GM18511 (cell line): ENCODE results near the gene MIS18A.

Source experiments
- ATAC-seq: cut with Tn5 transposase; IDR thresholded peaks from one replicate; pipeline ENCODE4 v1.9.1; 2021; ENCODE audit warnings: mild to moderate bottlenecking, moderate library complexity; ENCODE audit not compliant: unreplicated experiment

The MIS18A gene

DNA sequence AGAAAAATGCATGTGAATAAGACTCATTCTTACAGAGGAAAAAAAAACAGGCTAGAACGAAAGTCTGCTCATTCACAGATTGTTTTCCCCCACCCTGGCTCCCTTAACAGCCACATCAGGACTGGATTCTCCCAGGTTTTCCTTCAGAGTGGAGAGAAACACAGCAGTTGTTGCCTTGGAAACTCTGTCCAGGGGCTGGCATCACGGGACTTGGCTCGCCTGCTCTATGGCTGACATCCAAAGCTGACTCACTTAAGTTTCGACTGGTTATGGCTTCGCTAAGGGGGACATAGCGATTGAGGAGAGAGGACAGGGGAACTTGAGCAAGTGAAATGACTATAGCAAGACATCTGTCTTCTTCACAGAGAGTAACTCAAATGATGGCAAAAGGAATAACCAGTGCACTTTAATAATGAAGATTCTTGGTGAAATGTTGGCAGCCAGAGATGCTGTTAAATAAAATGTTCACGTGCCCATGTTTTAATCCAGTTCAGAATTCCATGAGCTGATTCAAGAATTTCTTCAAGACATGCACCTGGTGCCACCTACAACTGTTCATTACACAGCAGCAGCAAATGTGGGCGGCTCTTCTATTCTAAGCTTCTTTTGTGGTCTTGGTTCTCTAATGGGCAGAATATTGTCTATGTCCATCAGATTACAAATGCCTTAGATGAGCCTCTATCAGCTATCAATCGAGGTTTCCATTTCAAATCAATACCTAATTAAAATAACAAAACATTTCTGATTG lies 21.8 kb downstream of the MIS18A start:
- ATAC-seq = no peak

DNA sequence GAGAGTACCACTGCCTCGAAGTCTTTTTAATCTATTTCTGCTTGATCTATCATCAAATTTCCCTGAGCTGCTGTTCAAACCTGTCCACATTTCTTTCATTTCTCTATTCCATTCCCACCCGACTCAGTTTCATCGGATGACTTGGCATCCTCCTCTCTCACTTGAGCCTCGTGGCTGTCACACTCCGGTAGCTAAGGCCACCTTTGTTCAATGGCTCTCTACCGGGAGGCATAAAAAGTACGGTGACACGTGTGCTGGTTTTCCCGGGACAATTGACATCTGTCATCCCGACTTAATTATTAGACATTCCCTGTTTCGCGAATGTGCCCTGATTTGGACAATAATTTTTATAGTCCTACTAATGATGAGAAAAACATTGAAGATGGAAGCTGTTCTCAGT lies 22.6 kb downstream of the MIS18A start:
- no peak for ATAC-seq

DNA sequence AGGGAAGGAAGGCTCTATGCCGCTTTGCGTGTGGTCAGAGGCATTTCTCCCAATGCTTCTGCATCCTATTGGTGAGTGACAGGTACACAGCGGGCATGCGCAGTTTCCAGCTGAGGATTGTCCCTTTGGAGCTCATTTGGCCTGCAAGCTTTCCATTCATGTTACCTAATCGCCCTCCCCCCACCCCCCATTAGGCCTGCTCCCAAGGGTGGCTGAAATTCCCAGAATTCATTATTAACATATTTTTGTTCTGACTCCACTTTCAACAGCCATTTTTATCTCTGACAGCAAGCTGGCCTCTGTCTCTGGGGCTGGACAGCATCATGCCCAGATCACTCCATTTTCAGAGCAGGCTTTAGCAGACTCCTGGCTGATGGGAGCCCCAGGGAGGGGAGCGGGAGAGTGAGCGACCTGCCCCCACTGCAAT lies 25.6 kb downstream of the MIS18A start:
- no peak for ATAC-seq

DNA sequence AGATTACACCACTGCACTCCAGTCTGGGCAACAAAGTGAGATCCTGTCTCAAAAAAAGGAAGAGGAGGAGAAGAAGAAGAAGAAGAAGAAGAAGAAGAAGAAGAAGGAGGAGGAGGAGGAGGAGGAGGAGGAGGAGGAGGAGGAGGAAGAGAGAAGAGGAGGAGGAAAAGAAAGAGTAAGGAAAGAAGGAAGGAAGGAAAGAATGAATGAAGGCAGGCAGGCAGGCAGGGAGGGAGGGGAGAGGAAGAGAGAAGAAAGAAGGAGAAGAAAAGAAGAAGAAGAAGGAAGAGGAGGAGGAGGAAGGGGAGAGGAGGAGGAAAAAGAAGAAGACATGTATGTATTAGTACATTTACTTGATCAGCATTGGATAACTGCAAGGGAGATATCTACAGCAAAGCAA lies 26.7 kb downstream of the MIS18A start:
- no peak for ATAC-seq

DNA sequence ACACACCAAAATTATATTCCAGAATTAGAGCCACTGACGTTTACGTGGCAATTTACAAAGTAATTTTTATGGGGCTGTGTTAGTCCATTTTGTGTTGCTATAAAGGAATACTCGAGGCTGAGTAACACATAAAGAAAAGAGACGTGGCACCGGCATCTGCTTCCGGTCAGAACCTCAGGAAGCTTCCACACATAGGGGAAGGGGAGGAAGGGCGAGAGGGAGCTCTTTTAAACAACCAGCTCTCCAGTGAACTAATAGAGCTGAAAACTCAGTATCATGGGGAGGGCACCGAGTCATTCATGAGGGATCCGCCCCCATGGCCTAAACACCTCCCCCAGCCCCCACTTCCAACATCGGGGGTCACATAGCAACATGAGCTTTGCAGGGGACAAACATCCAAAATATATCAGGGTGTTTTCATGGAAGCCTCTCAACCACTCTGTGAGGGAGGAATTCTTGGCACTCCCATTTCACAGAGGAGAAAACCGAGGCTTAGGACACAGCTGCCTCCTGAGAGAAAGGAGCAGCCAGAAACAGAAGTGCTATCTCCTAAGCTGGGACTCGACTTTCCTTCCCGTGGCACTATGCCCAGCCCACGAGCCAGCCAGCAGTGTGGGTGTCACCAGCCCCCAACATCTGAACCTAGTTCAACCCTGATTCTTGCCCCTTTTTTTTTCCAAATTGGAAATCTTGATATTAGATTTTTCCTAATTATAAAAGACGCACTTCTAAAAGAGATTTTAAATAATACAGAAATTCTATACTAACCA lies 29.2 kb downstream of the MIS18A start:
- no peak for ATAC-seq

DNA sequence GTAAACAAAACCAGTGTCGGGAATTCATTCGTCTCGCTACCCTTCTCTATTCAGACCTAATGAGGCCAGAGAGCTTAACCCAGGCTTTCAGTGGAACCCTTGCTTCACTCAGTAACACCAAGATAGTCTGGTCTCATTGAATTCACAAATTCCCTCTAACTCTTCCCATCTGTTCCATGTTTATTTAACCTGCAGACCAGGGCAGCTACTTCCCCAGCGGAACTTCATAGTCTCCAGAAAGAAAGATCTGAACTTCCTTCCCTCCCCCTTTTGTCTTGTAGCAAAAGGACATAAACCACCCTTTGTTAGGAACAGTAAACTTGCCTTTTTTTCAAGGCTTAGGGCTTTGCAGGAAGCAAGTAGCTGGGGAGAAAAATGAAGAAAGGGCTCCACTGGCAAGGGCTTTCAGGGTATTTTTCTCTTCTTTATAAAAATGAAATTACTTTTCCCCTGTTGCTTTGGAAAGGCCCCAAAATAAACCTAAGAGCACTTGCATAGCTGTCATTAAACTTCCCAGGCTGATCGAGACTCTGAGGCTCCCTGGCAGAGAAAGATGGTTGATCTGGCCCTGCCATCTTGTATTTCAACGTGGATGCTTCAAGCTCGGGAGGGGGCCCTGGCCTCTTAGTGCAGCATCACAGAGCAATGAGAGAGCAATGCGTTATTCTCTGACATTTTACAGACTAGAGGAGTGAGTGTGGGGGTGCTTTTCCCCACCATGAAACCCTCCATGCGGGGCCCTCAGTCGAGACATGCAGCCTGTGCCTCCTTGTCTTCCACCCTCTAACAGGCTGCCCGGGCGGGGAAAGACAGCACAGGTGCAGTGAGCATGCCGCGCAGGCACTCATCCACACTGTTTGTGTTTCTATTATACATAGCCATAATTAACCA lies 30.0 kb downstream of the MIS18A start:
- ATAC-seq = no peak

DNA sequence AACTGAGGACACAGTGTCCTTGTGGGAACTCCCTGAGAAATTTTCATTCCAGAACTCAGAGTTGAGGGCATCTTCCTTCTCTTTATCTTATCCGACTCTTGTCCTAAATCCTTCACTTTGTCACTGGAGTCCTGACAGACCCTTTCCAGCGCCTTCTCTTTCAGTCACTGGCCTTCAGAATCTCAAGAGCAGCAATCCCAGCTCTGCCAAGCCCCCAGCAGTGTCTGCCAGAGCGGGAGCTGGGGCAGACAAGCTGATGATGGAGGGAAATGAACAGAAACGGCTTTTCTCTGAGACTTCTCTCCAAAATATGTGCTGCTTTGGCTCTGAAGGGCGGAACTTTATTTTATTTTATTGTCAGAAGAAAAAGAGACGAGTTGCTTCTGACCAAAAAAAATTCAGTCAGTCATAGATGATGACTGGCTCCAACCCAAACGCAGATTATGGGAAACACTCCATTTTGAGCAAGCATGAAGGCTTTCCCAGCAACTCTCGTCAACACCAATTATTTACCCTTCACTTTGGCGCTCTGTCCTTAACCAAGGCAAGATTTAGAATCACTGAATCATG lies 32.2 kb downstream of the MIS18A start:
- ATAC-seq = no peak

DNA sequence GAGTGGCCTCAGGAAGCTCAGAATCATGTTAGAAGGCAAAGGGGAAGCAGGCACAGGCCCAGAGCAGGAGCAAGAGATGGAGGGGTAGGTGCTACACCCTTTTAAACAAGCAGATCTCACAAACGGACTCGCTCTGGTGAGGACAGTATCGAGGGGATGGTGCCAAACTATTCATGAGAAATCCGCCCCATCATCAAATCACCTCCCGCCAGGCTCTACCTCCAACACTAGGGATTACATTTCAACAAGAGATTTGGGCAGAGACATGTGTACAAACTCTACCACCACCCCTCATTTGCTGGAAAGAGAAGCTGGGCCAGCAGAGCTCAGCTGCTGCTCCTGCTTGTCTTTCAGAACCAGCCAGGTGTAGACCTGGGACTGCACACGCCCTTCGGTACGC lies 32.9 kb downstream of the MIS18A start:
- ATAC-seq = no peak

DNA sequence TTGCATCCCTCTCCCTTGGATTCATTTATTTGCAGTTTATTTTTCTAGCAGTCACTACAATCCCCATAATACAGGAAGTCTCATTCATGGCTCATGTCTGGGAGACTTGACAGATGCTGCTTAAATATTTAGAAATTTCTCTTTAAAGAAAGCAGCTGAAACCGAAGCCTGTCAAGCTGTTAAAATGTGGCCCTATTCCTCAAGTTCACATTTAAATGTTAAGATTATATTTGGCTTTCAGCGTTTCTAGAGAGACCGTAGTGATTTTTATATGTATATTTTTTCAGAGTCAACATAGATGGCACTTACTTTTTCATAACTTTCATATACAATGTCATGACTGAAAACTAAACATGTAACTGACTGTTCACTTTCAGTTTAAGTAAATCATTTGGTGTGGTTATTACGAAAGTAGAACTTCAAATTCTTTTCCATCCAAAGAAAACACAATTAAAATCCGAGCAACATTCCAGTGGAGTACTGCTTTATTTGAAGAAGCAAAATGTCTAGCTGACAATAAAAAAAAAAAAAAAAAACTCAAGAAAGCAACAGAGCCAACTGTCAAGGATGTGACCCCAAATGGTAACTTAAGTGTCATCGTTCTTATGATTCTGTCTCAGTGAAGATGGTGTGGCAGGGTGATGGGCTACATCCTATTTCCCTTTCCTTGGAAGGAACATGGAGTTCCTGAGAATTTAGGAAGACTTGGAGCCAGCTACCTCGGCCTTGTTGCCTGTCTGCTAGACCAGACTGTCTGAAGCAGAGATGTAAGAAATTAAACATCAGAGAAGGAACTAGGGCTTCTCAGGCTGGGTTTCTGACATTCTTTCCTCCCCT lies 37.8 kb downstream of the MIS18A start:
- ATAC-seq = no peak

DNA sequence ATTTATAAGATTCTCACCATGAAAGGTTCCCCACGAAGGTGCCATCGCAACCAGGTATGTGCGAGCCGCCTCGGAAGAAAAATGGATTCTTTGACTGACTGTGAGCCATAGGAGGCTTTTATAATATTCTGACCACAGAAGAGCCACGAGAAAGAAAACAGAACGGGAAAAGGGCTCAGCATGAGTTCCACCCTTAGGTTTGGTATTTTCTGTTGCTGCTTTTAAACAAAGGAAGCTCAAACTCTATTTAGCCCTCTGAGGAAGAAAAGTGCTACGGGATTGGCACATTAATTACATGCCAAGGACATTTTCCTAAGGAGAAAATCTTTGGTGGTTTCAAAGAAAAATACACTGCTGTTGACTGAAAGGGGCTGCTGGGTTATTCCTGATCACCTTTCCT lies 39.3 kb downstream of the MIS18A start:
- ATAC-seq = no peak

DNA sequence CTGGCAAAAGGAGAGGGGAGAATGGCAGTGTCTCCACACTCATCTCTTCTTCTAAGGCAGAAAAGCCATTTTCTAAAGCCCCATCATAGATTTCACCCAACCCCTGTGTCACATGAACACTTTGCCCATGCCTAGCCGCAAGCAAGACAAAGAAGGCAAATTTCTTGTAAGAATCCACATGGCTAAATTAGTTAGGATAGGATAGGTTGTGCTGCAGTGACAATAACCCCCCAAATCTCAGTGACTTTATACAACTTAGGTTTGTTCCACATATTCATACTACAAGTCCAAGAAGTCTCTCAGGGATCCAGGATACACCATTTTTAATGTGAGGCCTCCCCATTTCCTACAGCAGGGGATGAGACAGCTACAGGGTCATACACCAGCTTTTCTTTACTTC lies 40.8 kb downstream of the MIS18A start:
- no peak for ATAC-seq

DNA sequence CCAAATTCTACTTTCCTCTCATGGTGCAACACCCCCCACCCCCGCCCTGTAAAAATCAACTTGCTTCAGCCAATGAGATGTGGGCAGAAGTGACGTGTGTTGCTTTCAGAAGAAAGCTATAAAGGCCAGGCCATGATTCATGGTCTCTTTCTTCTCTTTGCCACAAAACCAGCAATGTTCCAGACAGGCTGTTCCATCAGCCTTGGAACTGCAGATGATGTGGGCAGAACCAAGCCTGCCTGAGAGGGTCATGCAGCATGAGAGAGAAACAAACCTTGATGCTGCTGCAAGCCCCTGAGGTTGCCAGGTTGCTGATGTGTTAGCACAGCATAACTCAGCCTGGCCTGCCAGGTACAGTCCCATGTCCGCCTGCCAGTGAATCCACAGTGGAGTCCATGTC lies 41.8 kb downstream of the MIS18A start:
- ATAC-seq = no peak

DNA sequence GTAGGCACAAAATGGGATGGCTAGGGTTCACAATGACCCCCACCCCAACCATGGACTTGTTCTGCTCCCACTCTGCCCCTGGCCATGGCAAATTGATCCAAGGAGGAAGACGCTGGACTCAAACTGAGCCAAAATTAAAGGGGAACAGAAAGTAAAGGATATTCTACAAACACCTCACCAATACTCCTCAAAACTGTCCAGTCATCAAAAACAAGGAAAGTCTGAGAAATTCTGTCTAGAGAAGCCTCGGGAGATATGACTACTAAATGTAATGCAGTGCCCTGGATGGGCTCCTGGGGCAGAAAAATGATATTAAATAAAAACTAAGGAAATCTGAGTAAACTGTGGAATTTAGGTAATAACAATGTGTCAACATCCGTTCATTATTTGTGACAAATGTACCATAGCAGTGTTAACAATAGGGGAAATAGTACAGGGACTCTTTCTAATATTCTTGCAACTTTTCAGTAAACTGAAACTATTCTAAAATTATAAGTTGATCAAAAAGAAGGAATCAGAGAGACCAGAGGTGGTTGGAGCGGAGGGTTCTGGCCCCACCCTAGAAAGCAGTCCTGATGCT lies 45.0 kb downstream of the MIS18A start:
- ATAC-seq = no peak

DNA sequence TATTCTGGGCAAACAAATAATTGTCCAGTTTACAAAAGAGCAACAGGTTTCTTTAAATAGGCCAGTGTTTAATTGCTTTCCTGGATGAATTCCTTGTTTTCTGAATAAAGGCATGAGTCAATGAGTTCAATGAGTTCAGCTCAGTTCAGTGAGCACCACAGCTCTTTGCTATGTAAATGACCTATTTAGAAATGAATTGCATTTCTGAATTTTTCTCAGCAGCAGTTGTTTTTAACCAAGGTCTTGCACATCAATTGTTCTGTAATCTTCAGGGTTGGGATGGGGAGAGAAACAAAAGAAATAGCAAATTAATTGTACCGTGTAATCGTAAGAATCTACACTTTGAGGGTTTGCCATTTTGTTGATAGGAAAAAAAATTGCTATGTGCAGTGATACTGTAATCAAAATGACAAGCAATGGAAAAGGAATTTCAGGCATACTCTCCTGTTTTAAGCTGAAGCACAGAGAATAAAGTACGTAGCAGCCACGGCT lies 45.7 kb downstream of the MIS18A start:
- no peak for ATAC-seq

DNA sequence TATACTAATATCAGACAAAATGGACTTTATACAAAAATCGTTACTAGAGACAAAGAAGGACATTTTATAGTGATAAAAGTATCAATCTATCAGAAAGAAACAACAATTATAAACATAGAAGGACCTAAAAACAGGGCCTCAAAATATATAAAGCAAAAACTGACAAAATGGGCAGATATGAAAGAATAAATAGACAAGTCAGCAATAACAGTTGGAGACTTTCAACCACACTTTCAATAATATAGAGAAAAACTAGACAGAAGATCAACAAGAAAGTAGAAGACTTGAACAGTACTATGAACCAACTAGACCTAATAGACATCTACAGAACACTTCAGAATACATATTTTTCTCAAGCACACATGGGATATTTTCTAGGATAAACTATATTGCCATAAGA lies 52.4 kb downstream of the MIS18A start:
- no peak for ATAC-seq
